T-cell (primary cell): ENCODE results near the gene ANTKMT. TPM values are rescaled to one million over a fixed set of nuclear protein-coding genes. Genes with fewer than 3 reads are reported as not detected.

Source experiments
- ATAC-seq, 4 experiments: fragments of 200-7000 bp in 3 of 4; fragments of 150-1000 bp in 1 of 4; cut with Tn5 transposase; replicated peaks in 1 of 4; 1 replicate in 3 of 4; 2 replicates in 1 of 4; pipeline ENCODE4 v1.10.0; 2021; ENCODE audit warnings: moderate library complexity in 3 of 4, mild to moderate bottlenecking in 2 of 4, moderate number of reproducible peaks in 1 of 4
- CTCF ChIA-PET, 2 donors: fragments of 300-600 bp; sonication (Branson Sonifier 250); formaldehyde crosslinking; loops; one replicate each; lab custom pipeline; 2022; ENCODE audit warnings: antibody characterized with exemption in 2 of 2; lab: Charles Lee
- POLR2A ChIA-PET, 2 donors: fragments of 300-600 bp; sonication (Branson Sonifier 250); formaldehyde crosslinking; loops; one replicate each; lab custom pipeline; 2022; ENCODE audit warnings: antibody characterized with exemption in 2 of 2; lab: Charles Lee
- DNase-seq, 35 experiments: peaks; one replicate each; pipeline versions ENCODE4 v3.0.0 to v3.0.0-alpha.2; 2013 to 2023
- H3K27ac ChIP-seq: one replicate; pipeline ENCODE4 v1.5.1; 2013; ENCODE audit warnings: low read length
- H3K27me3 ChIP-seq, 2 experiments: replicated peaks in 1 of 2; 1 replicate in 1 of 2; 2 replicates in 1 of 2; pipeline versions ENCODE4 v1.6.1 to v1.7.0; 2013; ENCODE audit warnings: low read length in 1 of 2, mixed read lengths in 1 of 2; ENCODE audit not compliant: control insufficient read depth in 2 of 2, insufficient read depth in 2 of 2; ENCODE audit errors: extremely low read depth in 1 of 2
- H3K36me3 ChIP-seq, 2 donors: 1 replicate in 1 of 2; 2 replicates in 1 of 2; pipeline versions ENCODE4 v1.6.1 to v1.7.0; 2013; ENCODE audit warnings: low read length in 1 of 2; ENCODE audit not compliant: control insufficient read depth in 2 of 2, insufficient read depth in 1 of 2; ENCODE audit errors: extremely low read depth in 1 of 2
- H3K4me1 ChIP-seq, 2 experiments: 1 replicate in 1 of 2; 2 replicates in 1 of 2; pipeline versions ENCODE4 v1.6.1 to v1.7.0; 2013; ENCODE audit warnings: low read length in 2 of 2, mixed read lengths in 1 of 2; ENCODE audit not compliant: insufficient read depth in 2 of 2, control insufficient read depth in 1 of 2; ENCODE audit errors: extremely low read depth in 1 of 2
- H3K4me3 ChIP-seq, 2 donors: 1 replicate in 1 of 2; 2 replicates in 1 of 2; pipeline versions ENCODE4 v1.5.1 to v1.7.0; 2013; ENCODE audit warnings: mild to moderate bottlenecking in 2 of 2, low read length in 1 of 2, moderate library complexity in 1 of 2; ENCODE audit not compliant: control insufficient read depth in 1 of 2; ENCODE audit errors: extremely low read depth in 1 of 2
- H3K9me3 ChIP-seq: 2 replicates; pipeline ENCODE4 v1.7.0; 2013
- H3K27ac Mint-ChIP-seq, 2 donors: one replicate each; pipeline ENCODE4 v1.8.0; 2020 to 2021; ENCODE audit warnings: mild to moderate bottlenecking in 2 of 2, mixed read lengths in 2 of 2
- H3K27me3 Mint-ChIP-seq, 2 donors: one replicate each; pipeline ENCODE4 v1.8.0; 2021 to 2022; ENCODE audit warnings: mixed read lengths in 2 of 2
- H3K36me3 Mint-ChIP-seq: one replicate; pipeline ENCODE4 v1.8.0; 2021; ENCODE audit warnings: mixed read lengths
- H3K4me1 Mint-ChIP-seq, 3 donors: one replicate each; pipeline ENCODE4 v1.8.0; 2020 to 2022; ENCODE audit warnings: mixed read lengths in 3 of 3, mild to moderate bottlenecking in 1 of 3
- H3K4me3 Mint-ChIP-seq, 3 donors: one replicate each; pipeline ENCODE4 v1.8.0; 2020 to 2022; ENCODE audit warnings: mild to moderate bottlenecking in 3 of 3, mixed read lengths in 3 of 3, moderate library complexity in 3 of 3
- H3K9me3 Mint-ChIP-seq, 3 donors: one replicate each; pipeline ENCODE4 v1.8.0; 2020 to 2022; ENCODE audit warnings: mixed read lengths in 3 of 3
- WGBS: methylation state at CpG from one replicate; pipeline ENCODE4 v1.1.5; 2013; ENCODE audit warnings: missing lambda C conversion rate; ENCODE audit not compliant: insufficient coverage; 5-methylcytosine and 5-hydroxymethylcytosine counted together
- total RNA-seq, 35 experiments: library from RNA in 6 of 35; stranded (reverse) in 6 of 35; fragments of 120-200 nt in 1 of 35; gene quantifications; one replicate each; pipeline versions ENCODE4 v1.2.1 to v1.2.4 and lab custom pipeline; 2013 to 2026

ANTKMT gene
- total RNA-seq, 5 donors from 2014 or later (not counting 1 experiment from before 2014, with no cell fraction given), result 22.9 to 38.8 (median 27.2) TPM

DNA sequence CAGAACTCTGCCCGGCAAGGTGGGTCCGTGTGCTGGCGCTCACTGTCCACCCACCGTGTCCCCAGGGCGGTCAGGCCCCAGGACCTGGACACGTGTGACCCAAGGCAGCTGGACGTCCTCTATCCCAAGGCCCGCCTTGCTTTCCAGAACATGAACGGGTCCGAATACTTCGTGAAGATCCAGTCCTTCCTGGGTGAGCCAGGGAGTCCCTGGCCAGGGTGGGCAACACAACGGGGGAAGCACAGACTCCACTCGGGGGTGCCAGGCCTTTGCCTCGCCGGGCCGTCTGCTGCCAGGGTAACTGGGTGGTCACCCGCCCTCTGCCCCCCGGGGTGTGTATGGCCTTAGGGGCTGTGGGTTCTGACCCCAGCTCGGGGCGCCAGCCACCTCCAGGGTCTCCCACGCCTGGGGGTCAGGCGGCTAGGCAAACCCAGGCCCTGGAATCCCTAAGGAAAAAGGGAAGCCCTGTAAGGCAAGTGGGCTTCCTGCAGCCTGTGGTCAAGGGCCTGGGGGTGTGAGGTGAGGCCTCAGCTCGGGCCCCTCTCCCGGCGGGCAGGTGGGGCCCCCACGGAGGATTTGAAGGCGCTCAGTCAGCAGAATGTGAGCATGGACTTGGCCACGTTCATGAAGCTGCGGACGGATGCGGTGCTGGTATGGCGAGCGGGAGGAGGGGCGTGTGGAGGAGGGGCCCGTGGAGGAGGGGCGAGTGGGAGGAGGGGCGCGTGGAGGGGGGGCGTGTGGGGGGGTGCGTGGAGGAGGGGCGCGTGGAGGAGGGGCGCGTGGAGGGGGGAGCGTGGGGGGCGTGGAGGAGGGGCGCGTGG, 46.1 kb downstream of the ANTKMT start:
- ChIA-PET POLR2A (no interaction called here), CTCF (no interaction called here)
- H3K4me3 Mint-ChIP-seq, result no peak overlapping the region
- Histone ChIP-seq H3K36me3 (no peaks in the 10 kb centered on the region), H3K27ac (no peak overlapping the region), H3K27me3 (peaks cover 0 to 45% of the 10 kb centered on the region in 2 experiments), H3K4me3 (no peak overlapping the region), H3K9me3 (no peaks in the 10 kb centered on the region), H3K4me1 (no peaks in the 10 kb centered on the region)
- no peak overlapping the region for H3K27ac Mint-ChIP-seq
- peaks cover 0 to 4% of the 10 kb centered on the region in 2 donors for H3K27me3 Mint-ChIP-seq
- 70% methylated on average over 30 of the region's 48 CpGs for WGBS
- ATAC-seq (no peak), DNase-seq (no peak)
- H3K4me1 Mint-ChIP-seq, result no peaks in the 10 kb centered on the region
- no peaks in the 10 kb centered on the region for H3K9me3 Mint-ChIP-seq
- no peaks in the 10 kb centered on the region for H3K36me3 Mint-ChIP-seq

GRCh38 chr16:767743-768235, 46.8 kb downstream of the ANTKMT start:
- ChIA-PET CTCF (no interaction called here), POLR2A (no interaction called here)
- no peaks in the 10 kb centered on the region for H3K4me1 ChIP-seq
- H3K36me3 ChIP-seq, result no peaks in the 10 kb centered on the region
- Mint-ChIP-seq H3K27me3 (peaks cover 0 to 4% of the 10 kb centered on the region in 2 donors), H3K9me3 (no peaks in the 10 kb centered on the region), H3K27ac (no peak overlapping the region), H3K4me1 (no peaks in the 10 kb centered on the region), H3K4me3 (no peak overlapping the region), H3K36me3 (no peaks in the 10 kb centered on the region)
- no peak for ATAC-seq
- H3K27me3 ChIP-seq, result peaks cover 0 to 46% of the 10 kb centered on the region in 2 experiments
- WGBS, result 57% methylated on average over 2 of the region's 38 CpGs
- no peak overlapping the region for H3K4me3 ChIP-seq
- no peak overlapping the region for H3K27ac ChIP-seq
- no peaks in the 10 kb centered on the region for H3K9me3 ChIP-seq
- DNase-seq, result no peak

- Mint-ChIP-seq H3K9me3 (no peaks in the 10 kb centered on the region), H3K27me3 (peaks cover 0 to 4% of the 10 kb centered on the region in 2 donors), H3K4me1 (no peaks in the 10 kb centered on the region), H3K4me3 (no peak overlapping the region), H3K36me3 (no peaks in the 10 kb centered on the region), H3K27ac (no peak overlapping the region)
- ATAC-seq (no peak), DNase-seq (no peak)
- no peak overlapping the region for H3K4me3 ChIP-seq
- 70% methylated on average over 11 of the region's 21 CpGs for WGBS
- H3K36me3 ChIP-seq, result no peaks in the 10 kb centered on the region
- ChIA-PET POLR2A (no interaction called here), CTCF (no interaction called here)
- H3K4me1 ChIP-seq, result no peaks in the 10 kb centered on the region
- H3K27me3 ChIP-seq, result peaks cover 0 to 41% of the 10 kb centered on the region in 2 experiments
- H3K27ac ChIP-seq, result no peak overlapping the region
- no peaks in the 10 kb centered on the region for H3K9me3 ChIP-seq
These were observed 47.5 kb downstream of the ANTKMT start for GRCh38 chr16:768428-768827.

DNA sequence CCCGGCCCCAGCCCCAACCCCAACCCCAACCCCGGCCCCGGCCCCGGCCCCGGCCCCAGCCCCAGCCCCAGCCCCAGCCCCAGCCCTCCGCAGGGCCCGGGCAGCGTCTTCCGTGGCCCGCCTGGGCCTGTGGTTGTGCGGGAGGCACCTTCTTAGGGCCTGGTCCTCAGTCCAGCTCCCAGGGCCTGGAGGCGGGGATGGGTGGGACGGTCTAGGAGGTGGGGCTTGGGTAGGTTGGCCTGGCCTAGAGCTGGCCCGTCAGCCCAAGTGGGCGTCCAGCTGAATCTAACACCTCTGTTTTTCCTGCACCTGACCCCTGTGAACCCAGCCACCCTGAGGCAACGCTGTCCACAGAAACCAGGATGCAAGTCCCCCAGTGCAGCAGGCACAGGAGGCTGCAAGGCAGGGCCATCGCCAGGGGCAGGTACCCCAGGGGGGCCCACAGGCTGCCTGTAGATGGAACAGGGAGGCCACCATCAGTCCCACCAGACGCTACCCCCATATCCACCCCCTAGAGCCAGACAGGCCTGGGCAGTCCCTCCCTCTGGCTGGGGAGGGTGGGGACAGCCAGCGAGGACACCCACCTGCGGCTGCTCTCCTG, 48.3 kb downstream of the ANTKMT start:
- ATAC-seq (no peak), DNase-seq (no peak)
- Mint-ChIP-seq H3K36me3 (no peaks in the 10 kb centered on the region), H3K9me3 (no peaks in the 10 kb centered on the region), H3K4me3 (no peak overlapping the region), H3K27ac (no peak overlapping the region), H3K27me3 (peaks cover 0 to 4% of the 10 kb centered on the region in 2 donors), H3K4me1 (no peaks in the 10 kb centered on the region)
- Histone ChIP-seq H3K27me3 (peaks cover 0 to 37% of the 10 kb centered on the region in 2 experiments), H3K36me3 (no peaks in the 10 kb centered on the region), H3K9me3 (no peaks in the 10 kb centered on the region), H3K27ac (no peak overlapping the region), H3K4me1 (no peaks in the 10 kb centered on the region), H3K4me3 (no peak overlapping the region)
- ChIA-PET CTCF (no interaction called here), POLR2A (no interaction called here)
- WGBS, result 71% methylated on average over 8 of the region's 20 CpGs

GRCh38 chr16:769934-770333, 49.0 kb downstream of the ANTKMT start:
- Mint-ChIP-seq H3K4me3 (no peak overlapping the region), H3K9me3 (no peaks in the 10 kb centered on the region), H3K4me1 (no peaks in the 10 kb centered on the region), H3K27me3 (peaks cover 0 to 4% of the 10 kb centered on the region in 2 donors), H3K36me3 (no peaks in the 10 kb centered on the region), H3K27ac (no peak overlapping the region)
- Histone ChIP-seq H3K27me3 (peaks cover 0 to 35% of the 10 kb centered on the region in 2 experiments), H3K9me3 (no peaks in the 10 kb centered on the region), H3K4me1 (no peaks in the 10 kb centered on the region), H3K36me3 (no peaks in the 10 kb centered on the region), H3K27ac (no peak overlapping the region), H3K4me3 (no peak overlapping the region)
- ChIA-PET POLR2A (no interaction called here), CTCF (no interaction called here)
- no peak for ATAC-seq
- no peak for DNase-seq
- 87% methylated on average over 16 of the region's 19 CpGs for WGBS

DNA sequence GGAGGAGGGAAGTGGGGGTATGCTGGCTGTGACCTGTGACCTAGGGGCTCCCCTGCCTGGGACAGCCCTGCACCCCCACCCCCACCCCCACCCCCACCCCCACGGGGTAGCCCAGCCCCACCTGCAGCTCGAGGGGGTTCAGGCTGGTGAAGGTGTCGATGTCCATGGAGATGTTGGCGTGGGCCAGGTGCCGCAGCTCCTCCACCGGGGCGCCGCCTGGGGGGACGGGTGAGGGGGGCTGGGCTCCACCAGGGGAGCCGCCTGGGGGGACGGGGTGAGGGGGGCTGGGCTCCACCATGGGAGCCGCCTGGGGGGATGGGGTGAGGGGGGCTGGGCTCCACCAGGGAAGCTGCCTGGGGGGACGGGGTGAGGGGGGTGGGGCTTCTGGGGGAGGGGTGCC, 49.5 kb downstream of the ANTKMT start:
- Histone ChIP-seq H3K36me3 (no peaks in the 10 kb centered on the region), H3K27ac (no peak overlapping the region), H3K4me1 (no peaks in the 10 kb centered on the region), H3K27me3 (peaks cover 0 to 40% of the 10 kb centered on the region in 2 experiments), H3K9me3 (no peaks in the 10 kb centered on the region), H3K4me3 (no peak overlapping the region)
- ChIA-PET POLR2A (no interaction called here), CTCF (no interaction called here)
- Mint-ChIP-seq H3K4me3 (no peak overlapping the region), H3K4me1 (no peaks in the 10 kb centered on the region), H3K9me3 (no peaks in the 10 kb centered on the region), H3K36me3 (no peaks in the 10 kb centered on the region), H3K27ac (no peak overlapping the region), H3K27me3 (peaks cover 0 to 4% of the 10 kb centered on the region in 2 donors)
- ATAC-seq (no peak), DNase-seq (no peak)
- no CpG with 5 or more reads among the region's 13 CpGs for WGBS
